Fibroblast of lung (primary cell): Measurements from ENCODE around the gene TNFRSF18. TPM values are rescaled to one million over a fixed set of nuclear protein-coding genes. Genes with fewer than 3 reads are reported as not detected.

Experiments
- DNase-seq, 2 donors: peaks; one replicate each; pipeline versions ENCODE4 v3.0.0 to v3.0.0-alpha.2; 2010; ENCODE audit warnings: low read depth in 2 of 2
- H2AFZ ChIP-seq: 2 replicates; pipeline ENCODE4 v1.5.1; 2012; ENCODE audit warnings: low read length, control low read depth, inconsistent platforms
- H3K27ac ChIP-seq: 2 replicates; pipeline ENCODE4 v1.5.1; 2011; ENCODE audit warnings: low read length, control low read depth; ENCODE audit not compliant: insufficient read depth
- H3K27me3 ChIP-seq: 2 replicates; pipeline ENCODE4 v1.5.1; 2011; ENCODE audit warnings: mild to moderate bottlenecking, low read length; ENCODE audit not compliant: control insufficient read depth, insufficient read depth
- H3K36me3 ChIP-seq: 2 replicates; pipeline ENCODE4 v1.5.1; 2011; ENCODE audit warnings: low read length; ENCODE audit not compliant: control insufficient read depth, insufficient read depth
- H3K4me1 ChIP-seq: 2 replicates; pipeline ENCODE4 v1.5.1; 2011; ENCODE audit warnings: low read length; ENCODE audit not compliant: control insufficient read depth, insufficient read depth; ENCODE audit errors: extremely low read depth
- H3K4me2 ChIP-seq: 2 replicates; pipeline ENCODE4 v1.5.1; 2011; ENCODE audit warnings: low read length, control low read depth; ENCODE audit not compliant: insufficient read depth; ENCODE audit errors: extremely low read depth
- H3K4me3 ChIP-seq, 4 experiments: fragments of 200-600 bp in 1 of 4; sonication (generic) in 1 of 4; replicated peaks in 1 of 4; 2 replicates each; pipeline ENCODE4 v1.5.1; 2011 to 2016; ENCODE audit warnings: low read length in 4 of 4, low read depth in 3 of 4, mild to moderate bottlenecking in 3 of 4, control low read depth in 2 of 4, inconsistent platforms in 1 of 4, mixed read lengths in 1 of 4; ENCODE audit not compliant: insufficient read depth in 1 of 4; ENCODE audit errors: control extremely low read depth in 1 of 4
- H3K79me2 ChIP-seq: 2 replicates; pipeline ENCODE4 v1.5.1; 2012; ENCODE audit warnings: mild to moderate bottlenecking, low read length, inconsistent platforms; ENCODE audit not compliant: control insufficient read depth, insufficient read depth
- H3K9ac ChIP-seq: 2 replicates; pipeline ENCODE4 v1.5.1; 2011; ENCODE audit warnings: mild to moderate bottlenecking, low read length, control low read depth; ENCODE audit not compliant: insufficient read depth
- H3K9me3 ChIP-seq: 2 replicates; pipeline ENCODE4 v1.5.1; 2012; ENCODE audit warnings: low read depth, low read length; ENCODE audit not compliant: control insufficient read depth, insufficient read depth
- H4K20me1 ChIP-seq: 2 replicates; pipeline ENCODE4 v1.5.1; 2011; ENCODE audit warnings: low read length; ENCODE audit not compliant: control insufficient read depth, insufficient read depth; ENCODE audit errors: extremely low read depth
- CTCF ChIP-seq, 2 donors: IDR thresholded peaks in 1 of 2; conservative IDR thresholded peaks in 1 of 2; 1 replicate in 1 of 2; 2 replicates in 1 of 2; pipeline ENCODE4 v1.5.1; 2011 to 2012; ENCODE audit warnings: low read length in 2 of 2, control low read depth in 1 of 2, inconsistent platforms in 1 of 2, low read depth in 1 of 2, mild to moderate bottlenecking in 1 of 2
- EZH2 ChIP-seq: IDR thresholded peaks from 2 replicates; pipeline ENCODE4 v1.5.1; 2012; ENCODE audit warnings: low read length, control low read depth, mild to moderate bottlenecking; ENCODE audit errors: missing control alignments
- polyA plus RNA-seq, 2 donors: library from polyadenylated mRNA; depleted of rRNA in 1 of 2; stranded (reverse) in 1 of 2; unstranded in 1 of 2; fragments of >200 nt; gene quantifications; 2 replicates each; pipeline ENCODE4 v1.2.1, GENCODE V29; 2011 to 2012; ENCODE audit warnings: missing spikeins in 1 of 2
- total RNA-seq: library from RNA; depleted of rRNA; stranded (reverse); fragments of >200 nt; gene quantifications from 2 replicates; pipeline ENCODE4 v1.2.1, GENCODE V29; 2014

The TNFRSF18 gene
- total and polyA plus RNA-seq, 2 donors (not counting 1 experiment from before 2014, with no cell fraction given), result 1.3 TPM; not detected in 1

- Histone ChIP-seq H3K36me3 (peaks cover 4% of the 10 kb centered on the region), H2AFZ (no peak overlapping the region), H3K9me3 (no peaks in the 10 kb centered on the region), H3K9ac (no peak overlapping the region), H3K27me3 (no peaks in the 10 kb centered on the region), H3K4me2 (no peak overlapping the region), H3K4me3 (no peak overlapping the region), H3K27ac (no peak overlapping the region), H3K4me1 (peaks cover 6% of the 10 kb centered on the region), H3K79me2 (peaks cover 4% of the 10 kb centered on the region), H4K20me1 (no peaks in the 10 kb centered on the region)
- TF ChIP-seq EZH2 (no peak), CTCF (conservative IDR thresholded peaks at IDR 0.05 in 1 of 2, IDR thresholded peaks at IDR 0.05 in 1 of 2; ENCODE audit: low read depth in 1 of 2, low read length in 2 of 2) (no peak)
- no peak for DNase-seq
These were observed 32.3 kb upstream of the TNFRSF18 start for GRCh38 chr1:1238702-1239178.

GRCh38 chr1:1237874-1238701 is 31.7 kb upstream of the TNFRSF18 start:
- no peaks in the 10 kb centered on the region for H4K20me1 ChIP-seq

More at GRCh38 chr1:1237874-1238701, 31.7 kb upstream of the TNFRSF18 start:
- no peaks in the 10 kb centered on the region for H3K27me3 ChIP-seq
- peaks cover 4% of the 10 kb centered on the region for H3K36me3 ChIP-seq
- H2AFZ ChIP-seq, result no peak overlapping the region
- H3K4me3 ChIP-seq, result no peak overlapping the region
- H3K9ac ChIP-seq, result no peak overlapping the region
- H3K27ac ChIP-seq, result no peak overlapping the region
- no peak for TF ChIP-seq CTCF (conservative IDR thresholded peaks at IDR 0.05 in 1 of 2, IDR thresholded peaks at IDR 0.05 in 1 of 2; ENCODE audit: low read depth in 1 of 2, low read length in 2 of 2)
- no peak for TF ChIP-seq EZH2
- H3K4me2 ChIP-seq, result peak overlapping the region; percentile 5
- H3K4me1 ChIP-seq, result peaks cover 6% of the 10 kb centered on the region
- no peak for DNase-seq
- peaks cover 8% of the 10 kb centered on the region for H3K79me2 ChIP-seq
- no peaks in the 10 kb centered on the region for H3K9me3 ChIP-seq
